B cell (primary cell): ENCODE results near the gene SPATA12. TPM values are rescaled to one million over a fixed set of nuclear protein-coding genes. Genes with fewer than 3 reads are reported as not detected.

ENCODE experiments used
- ATAC-seq: fragments of 200-7000 bp; cut with Tn5 transposase; one replicate; pipeline ENCODE4 v1.10.0; 2021; ENCODE audit warnings: low read depth, mild to moderate bottlenecking, moderate number of reproducible peaks, moderate library complexity
- CTCF ChIA-PET: fragments of 350-600 bp; sonication (Branson Sonifier 250); formaldehyde crosslinking; loops from one replicate; lab custom pipeline; 2021; ENCODE audit warnings: antibody characterized with exemption, inconsistent platforms; lab: Charles Lee
- POLR2A ChIA-PET: fragments of 350-600 bp; sonication (Branson Sonifier 250); formaldehyde crosslinking; loops from one replicate; lab custom pipeline; 2021; ENCODE audit warnings: antibody characterized with exemption; lab: Charles Lee
- DNase-seq: peaks from one replicate; pipeline ENCODE4 v3.0.0; 2013
- H2AFZ ChIP-seq: 2 replicates; pipeline ENCODE4 v1.6.1; 2012; ENCODE audit warnings: mild to moderate bottlenecking, low read depth, low read length; ENCODE audit not compliant: insufficient read depth, poor library complexity, severe bottlenecking
- H3K27ac ChIP-seq, 2 donors: 1 replicate in 1 of 2; 2 replicates in 1 of 2; pipeline ENCODE4 v1.5.1; 2012 to 2013; ENCODE audit warnings: low read length in 2 of 2, mild to moderate bottlenecking in 2 of 2, moderate library complexity in 1 of 2
- H3K27me3 ChIP-seq, 4 experiments: fragments of 200-600 bp in 1 of 4; sonication (generic) in 1 of 4; replicated peaks in 1 of 4; 1 replicate in 2 of 4; 2 replicates in 2 of 4; pipeline versions ENCODE4 v1.6.1 to v1.7.0; 2013 to 2016; ENCODE audit warnings: low read length in 3 of 4, mild to moderate bottlenecking in 2 of 4, mixed read lengths in 1 of 4, moderate library complexity in 1 of 4; ENCODE audit not compliant: insufficient read depth in 4 of 4, control insufficient read depth in 3 of 4; ENCODE audit errors: control extremely low read depth in 1 of 4
- H3K36me3 ChIP-seq, 2 experiments: replicated peaks in 1 of 2; 1 replicate in 1 of 2; 2 replicates in 1 of 2; pipeline versions ENCODE4 v1.6.1 to v1.7.1; 2013; ENCODE audit warnings: low read length in 1 of 2; ENCODE audit not compliant: insufficient read depth in 2 of 2, control insufficient read depth in 1 of 2; ENCODE audit errors: control extremely low read depth in 1 of 2, extremely low read depth in 1 of 2
- H3K4me1 ChIP-seq, 2 donors: fragments of 200-600 bp in 1 of 2; sonication (generic) in 1 of 2; 1 replicate in 1 of 2; 2 replicates in 1 of 2; pipeline versions ENCODE4 v1.5.1 to v1.6.1; 2013 to 2017; ENCODE audit warnings: low read length in 2 of 2; ENCODE audit not compliant: control insufficient read depth in 2 of 2, insufficient read depth in 2 of 2
- H3K4me2 ChIP-seq: replicated peaks from 2 replicates; pipeline ENCODE3; 2012; ENCODE audit warnings: mild to moderate bottlenecking, low read depth, low read length; ENCODE audit not compliant: poor library complexity, severe bottlenecking
- H3K4me3 ChIP-seq, 5 experiments: fragments of 200-600 bp in 1 of 5; sonication (generic) in 1 of 5; 1 replicate in 3 of 5; 2 replicates in 2 of 5; pipeline versions ENCODE4 v1.5.1 to v1.7.0; 2011 to 2016; ENCODE audit warnings: low read length in 4 of 5, mild to moderate bottlenecking in 4 of 5, low read depth in 2 of 5, control low read depth in 1 of 5, moderate library complexity in 1 of 5; ENCODE audit not compliant: insufficient read depth in 1 of 5; ENCODE audit errors: control extremely low read depth in 1 of 5, extremely low read depth in 1 of 5
- H3K79me2 ChIP-seq: fragments of 200-600 bp; sonication (generic); one replicate; pipeline ENCODE4 v1.6.0; 2016; ENCODE audit warnings: low read length; ENCODE audit not compliant: control insufficient read depth, insufficient read depth
- H3K9ac ChIP-seq: fragments of 200-600 bp; sonication (generic); 2 replicates; pipeline ENCODE4 v1.6.1; 2017; ENCODE audit warnings: mild to moderate bottlenecking, low read length, moderate library complexity
- H3K9me3 ChIP-seq, 3 donors: one replicate each; pipeline versions ENCODE4 v1.6.1 to v1.7.1; 2013; ENCODE audit warnings: low read length in 2 of 3; ENCODE audit not compliant: control insufficient read depth in 2 of 3, insufficient read depth in 1 of 3; ENCODE audit errors: control extremely low read depth in 1 of 3
- H4K20me1 ChIP-seq: 2 replicates; pipeline ENCODE4 v1.6.0; 2012; ENCODE audit warnings: mild to moderate bottlenecking, low read length; ENCODE audit not compliant: insufficient read depth, control insufficient read depth, poor library complexity, severe bottlenecking
- H3K27ac Mint-ChIP-seq: one replicate; pipeline ENCODE4 v1.8.0; 2021; ENCODE audit warnings: mixed read lengths
- H3K27me3 Mint-ChIP-seq: one replicate; pipeline ENCODE4 v1.8.0; 2021; ENCODE audit warnings: mixed read lengths
- H3K4me1 Mint-ChIP-seq: one replicate; pipeline ENCODE4 v1.8.0; 2021; ENCODE audit warnings: mixed read lengths
- H3K4me3 Mint-ChIP-seq: one replicate; pipeline ENCODE4 v1.8.0; 2021; ENCODE audit warnings: mixed read lengths
- H3K9me3 Mint-ChIP-seq: one replicate; pipeline ENCODE4 v1.8.0; 2022; ENCODE audit warnings: mixed read lengths; ENCODE audit not compliant: insufficient read depth
- EZH2 ChIP-seq: IDR thresholded peaks from 2 replicates; pipeline ENCODE4 v1.6.1; 2012; ENCODE audit warnings: borderline replicate concordance, low read depth, mild to moderate bottlenecking, moderate library complexity, low read length; ENCODE audit not compliant: insufficient read depth, poor library complexity, severe bottlenecking
- WGBS: methylation state at CpG from one replicate; pipeline ENCODE4 v1.1.5; 2013; ENCODE audit warnings: missing lambda C conversion rate; ENCODE audit not compliant: insufficient coverage; 5-methylcytosine and 5-hydroxymethylcytosine counted together
- intact Hi-C: fragments of 100-400 bp; cut with micrococcal nuclease; formaldehyde crosslinking; loops from one replicate; pipeline ENCODE4 v1.10.0; 2022
- polyA plus RNA-seq: library from polyadenylated mRNA; depleted of rRNA; stranded (reverse); fragments of >200 nt; gene quantifications from 2 replicates; pipeline ENCODE4 v1.2.3, GENCODE V29; 2012
- total RNA-seq, 2 donors: library from RNA; stranded (reverse); fragments of 120-200 nt in 1 of 2; gene quantifications; 1 replicate in 1 of 2; 2 replicates in 1 of 2; pipeline versions ENCODE4 v1.2.3 to v1.2.4, GENCODE V29; 2013 to 2022
- TF ChIP-seq, protein P1 (sequence below): fragments of 200-600 bp; IDR thresholded peaks from one replicate; pipeline ENCODE4 v1.8.0; 2022; ENCODE audit warnings: antibody characterized with exemption, mild to moderate bottlenecking

SPATA12 gene
- total and polyA plus RNA-seq, 2 donors (not counting 1 experiment from before 2014, with no cell fraction given) = not detected

DNA sequence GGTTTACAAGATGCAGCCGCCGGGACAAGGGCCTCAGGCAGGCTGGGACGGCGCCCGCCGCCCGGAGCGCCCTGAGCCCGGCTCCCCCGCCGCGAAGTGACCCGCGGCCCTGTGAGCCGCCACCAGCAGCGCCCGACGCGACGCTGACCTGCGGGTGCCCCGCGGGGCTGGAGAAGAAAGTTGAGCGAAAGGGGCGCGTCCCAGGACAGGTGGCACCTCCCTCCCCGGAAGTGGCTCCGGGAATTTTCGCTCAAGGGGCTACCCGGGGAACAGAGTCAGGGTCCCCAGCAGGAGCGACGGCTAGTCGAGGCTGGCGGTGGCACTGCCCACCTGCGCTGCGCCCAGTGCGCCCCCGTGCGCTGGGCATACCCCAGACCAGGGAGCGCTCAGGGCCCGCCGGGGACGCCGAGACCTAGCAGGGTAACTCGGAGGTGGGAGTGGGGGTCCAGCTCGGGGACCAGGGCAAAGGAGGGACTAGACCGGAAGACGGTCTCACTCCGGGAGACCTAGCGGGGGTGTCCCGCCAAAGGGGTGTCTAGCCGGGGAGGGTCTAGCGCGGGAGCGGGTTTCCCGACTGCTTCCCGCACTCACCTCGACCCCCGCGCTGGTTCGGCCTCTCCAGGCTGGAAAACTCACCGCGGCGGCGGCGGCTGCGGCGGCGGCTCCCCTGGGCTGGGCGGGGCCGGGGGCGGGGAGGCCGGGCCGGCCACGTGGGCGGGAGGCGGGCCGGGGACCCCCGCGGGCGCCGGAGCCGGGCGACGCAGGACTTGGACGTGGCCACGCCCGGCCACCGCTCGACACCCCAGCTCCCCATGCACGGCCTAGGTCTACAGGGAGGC, 18.4 kb downstream of the SPATA12 start:
- peak overlapping the region; percentile 61 for H2AFZ ChIP-seq
- no peaks in the 10 kb centered on the region for H3K36me3 ChIP-seq
- peaks cover 0 to 66% (median 52%) of the 10 kb centered on the region in 4 experiments for H3K27me3 ChIP-seq
- no peaks in the 10 kb centered on the region for H3K79me2 ChIP-seq
- peak overlapping the region; percentile 95 for H3K4me2 ChIP-seq
- peak overlapping the region; percentile 70 for H3K9ac ChIP-seq
- intact Hi-C loops = loop anchor here (1.0 to 10.0 kb wide), 3 partner anchors 11 to 146 kb away; partner anchors contain the start of gene APPL1
- DNase-seq (no peak), ATAC-seq (peak; percentile 28)
- peaks cover 63% of the 10 kb centered on the region for H3K27me3 Mint-ChIP-seq
- H3K4me3 ChIP-seq = peak overlapping the region; percentile 54 to 70 (median 60)
- H3K4me1 ChIP-seq = peaks cover 21 to 22% of the 10 kb centered on the region in 2 donors
- no peaks in the 10 kb centered on the region for H3K9me3 Mint-ChIP-seq
- peak; percentile 96 for TF ChIP-seq EZH2
- TF ChIP-seq, protein P1, sequence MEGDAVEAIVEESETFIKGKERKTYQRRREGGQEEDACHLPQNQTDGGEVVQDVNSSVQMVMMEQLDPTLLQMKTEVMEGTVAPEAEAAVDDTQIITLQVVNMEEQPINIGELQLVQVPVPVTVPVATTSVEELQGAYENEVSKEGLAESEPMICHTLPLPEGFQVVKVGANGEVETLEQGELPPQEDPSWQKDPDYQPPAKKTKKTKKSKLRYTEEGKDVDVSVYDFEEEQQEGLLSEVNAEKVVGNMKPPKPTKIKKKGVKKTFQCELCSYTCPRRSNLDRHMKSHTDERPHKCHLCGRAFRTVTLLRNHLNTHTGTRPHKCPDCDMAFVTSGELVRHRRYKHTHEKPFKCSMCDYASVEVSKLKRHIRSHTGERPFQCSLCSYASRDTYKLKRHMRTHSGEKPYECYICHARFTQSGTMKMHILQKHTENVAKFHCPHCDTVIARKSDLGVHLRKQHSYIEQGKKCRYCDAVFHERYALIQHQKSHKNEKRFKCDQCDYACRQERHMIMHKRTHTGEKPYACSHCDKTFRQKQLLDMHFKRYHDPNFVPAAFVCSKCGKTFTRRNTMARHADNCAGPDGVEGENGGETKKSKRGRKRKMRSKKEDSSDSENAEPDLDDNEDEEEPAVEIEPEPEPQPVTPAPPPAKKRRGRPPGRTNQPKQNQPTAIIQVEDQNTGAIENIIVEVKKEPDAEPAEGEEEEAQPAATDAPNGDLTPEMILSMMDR = no peak
- H3K27ac Mint-ChIP-seq = no peak overlapping the region
- peaks cover 20% of the 10 kb centered on the region for H3K4me1 Mint-ChIP-seq
- H3K4me3 Mint-ChIP-seq = peak overlapping the region; percentile 86
- POLR2A ChIA-PET = no interaction called here
- no peak overlapping the region for H3K27ac ChIP-seq
- no peaks in the 10 kb centered on the region for H4K20me1 ChIP-seq
- H3K9me3 ChIP-seq = peaks cover 0 to 4% (median 0%) of the 10 kb centered on the region in 3 donors
- under 1% methylated on average over 91 of the region's 91 CpGs for WGBS
- CTCF ChIA-PET = interaction anchor here (0.8 to 3.7 kb wide), 8 partner anchors 10 to 377 kb away, joined by 3 to 16 read pairs (median 4); no protein-coding TSS in a partner anchor

DNA sequence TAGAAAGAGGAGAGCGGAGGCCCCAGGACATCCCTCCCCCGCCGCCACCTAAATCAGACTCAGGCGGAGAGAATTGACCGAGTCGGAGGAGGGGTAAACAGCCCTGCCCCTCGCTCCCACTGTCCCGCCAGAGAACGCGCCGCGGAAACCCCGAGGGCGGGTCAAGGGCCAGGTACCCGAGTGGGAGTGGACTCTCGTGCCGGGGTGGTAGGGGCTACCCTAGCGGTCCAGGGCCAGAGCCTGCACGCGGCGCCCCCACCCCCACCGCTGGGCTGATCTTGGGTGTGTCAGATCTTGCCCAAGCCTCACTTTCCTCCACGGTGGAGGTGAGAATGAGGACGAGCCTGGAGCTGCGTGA, 19.0 kb downstream of the SPATA12 start:
- Histone ChIP-seq H3K9ac (peak overlapping the region; percentile 70), H2AFZ (peak overlapping the region; percentile 50), H3K27me3 (peaks cover 0 to 60% (median 48%) of the 10 kb centered on the region in 4 experiments), H3K79me2 (no peaks in the 10 kb centered on the region), H3K9me3 (peaks cover 0 to 4% (median 0%) of the 10 kb centered on the region in 3 donors), H3K4me2 (peak overlapping the region; percentile 95), H3K27ac (no peak overlapping the region), H4K20me1 (no peaks in the 10 kb centered on the region), H3K36me3 (no peaks in the 10 kb centered on the region), H3K4me3 (peak overlapping the region in 4 of 5 experiments; percentile 54 to 70 (median 62)), H3K4me1 (peaks cover 21 to 22% of the 10 kb centered on the region in 2 donors)
- no peak for TF ChIP-seq EZH2
- TF ChIP-seq, protein P1 = no peak
- peak overlapping the region; percentile 86 for H3K4me3 Mint-ChIP-seq
- peak; percentile 36 for DNase-seq
- no peak overlapping the region for H3K27ac Mint-ChIP-seq
- ChIA-PET CTCF (interaction anchor here (1.6 to 1.8 kb wide), 2 partner anchors 17 to 83 kb away, joined by 4 read pairs; no protein-coding TSS in a partner anchor), POLR2A (no interaction called here)
- peaks cover 57% of the 10 kb centered on the region for H3K27me3 Mint-ChIP-seq
- ATAC-seq = no peak
- H3K4me1 Mint-ChIP-seq = peaks cover 17% of the 10 kb centered on the region
- 46% methylated on average over 10 of the region's 25 CpGs for WGBS
- H3K9me3 Mint-ChIP-seq = no peaks in the 10 kb centered on the region
- intact Hi-C loops = loop anchor here (2.0 to 10.0 kb wide), 2 partner anchors 85 to 145 kb away; partner anchors contain the start of gene APPL1
